HFFc6 (cell line): ENCODE results near the gene TAS1R3. TPM values are rescaled to one million over a fixed set of nuclear protein-coding genes. Genes with fewer than 3 reads are reported as not detected.

ENCODE experiments used
- DNase-seq: peaks from one replicate; pipeline ENCODE4 v3.0.0-alpha.2; 2018
- H3K27ac Mint-ChIP-seq: 2 replicates; pipeline ENCODE4 v1.8.0; 2020; ENCODE audit warnings: mild to moderate bottlenecking, mixed read lengths
- H3K27me3 Mint-ChIP-seq: 2 replicates; pipeline ENCODE4 v1.8.0; 2021; ENCODE audit warnings: mild to moderate bottlenecking, moderate library complexity, mixed read lengths; ENCODE audit not compliant: insufficient read depth
- H3K36me3 Mint-ChIP-seq: 2 replicates; pipeline ENCODE4 v1.8.0; 2021; ENCODE audit warnings: low read depth, mixed read lengths
- H3K4me1 Mint-ChIP-seq: 2 replicates; pipeline ENCODE4 v1.8.0; 2020; ENCODE audit warnings: low read depth, mixed read lengths
- H3K4me3 Mint-ChIP-seq: 2 replicates; pipeline ENCODE4 v1.8.0; 2020; ENCODE audit warnings: mild to moderate bottlenecking, moderate library complexity, mixed read lengths
- H3K9me3 Mint-ChIP-seq: 2 replicates; pipeline ENCODE4 v1.8.0; 2020; ENCODE audit warnings: mild to moderate bottlenecking, mixed read lengths
- total RNA-seq, 6 experiments: library from RNA; stranded (reverse); fragmentation: NEBNext Ultra II Directional; extraction: Animal tissue kit (Norgen Biotek cat#: 25700); gene quantifications; 2 replicates in 1 of 6; 3 replicates in 5 of 6; pipeline ENCODE4 v1.2.3, GENCODE V29; 2021
- TF ChIP-seq, protein P1 (sequence below): fragments of 200-600 bp; sonication (generic); IDR thresholded peaks from 2 replicates; pipeline ENCODE4 v1.5.0; 2021; ENCODE audit warnings: antibody characterized with exemption, mild to moderate bottlenecking

The TAS1R3 gene
- total RNA-seq, 6 experiments from 2014 or later, result 0.07 to 0.20 (median 0.13) TPM

DNA sequence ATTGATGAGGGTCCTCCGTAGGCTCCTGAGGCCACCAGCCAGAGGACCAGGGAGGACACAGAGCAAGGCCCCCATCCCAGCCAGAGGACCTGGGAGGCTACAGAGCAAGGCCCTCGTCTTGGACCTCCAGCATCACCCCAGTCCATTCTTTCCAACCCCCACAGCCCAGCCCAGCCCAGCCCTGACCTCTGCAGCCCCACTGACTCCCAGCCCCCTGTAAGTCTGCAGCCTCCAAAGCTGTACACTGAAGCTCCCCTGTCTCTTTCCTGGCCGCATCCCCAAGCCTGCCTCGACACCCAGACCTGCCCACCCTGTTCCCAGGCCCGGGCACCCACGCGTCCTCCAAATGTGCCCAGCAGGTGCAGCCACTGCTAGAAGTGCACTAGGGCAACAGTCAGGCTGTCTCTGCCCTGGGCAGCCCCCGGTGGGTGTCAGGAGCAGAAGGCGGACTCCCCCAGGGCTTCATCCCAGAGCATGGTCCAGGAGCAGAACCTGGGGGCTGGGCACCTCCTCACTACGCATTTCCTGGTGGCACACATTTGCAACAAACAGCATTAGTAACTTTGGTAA, 16.0 kb downstream of the TAS1R3 start:
- H3K36me3 Mint-ChIP-seq, result peaks cover under 1% of the 10 kb centered on the region; the same call in 1 of the 2 replicates
- peaks cover 32% of the 10 kb centered on the region for H3K4me1 Mint-ChIP-seq
- no peaks in the 10 kb centered on the region for H3K9me3 Mint-ChIP-seq
- DNase-seq, result no peak
- peaks cover 7% of the 10 kb centered on the region for H3K27me3 Mint-ChIP-seq
- TF ChIP-seq, protein P1, sequence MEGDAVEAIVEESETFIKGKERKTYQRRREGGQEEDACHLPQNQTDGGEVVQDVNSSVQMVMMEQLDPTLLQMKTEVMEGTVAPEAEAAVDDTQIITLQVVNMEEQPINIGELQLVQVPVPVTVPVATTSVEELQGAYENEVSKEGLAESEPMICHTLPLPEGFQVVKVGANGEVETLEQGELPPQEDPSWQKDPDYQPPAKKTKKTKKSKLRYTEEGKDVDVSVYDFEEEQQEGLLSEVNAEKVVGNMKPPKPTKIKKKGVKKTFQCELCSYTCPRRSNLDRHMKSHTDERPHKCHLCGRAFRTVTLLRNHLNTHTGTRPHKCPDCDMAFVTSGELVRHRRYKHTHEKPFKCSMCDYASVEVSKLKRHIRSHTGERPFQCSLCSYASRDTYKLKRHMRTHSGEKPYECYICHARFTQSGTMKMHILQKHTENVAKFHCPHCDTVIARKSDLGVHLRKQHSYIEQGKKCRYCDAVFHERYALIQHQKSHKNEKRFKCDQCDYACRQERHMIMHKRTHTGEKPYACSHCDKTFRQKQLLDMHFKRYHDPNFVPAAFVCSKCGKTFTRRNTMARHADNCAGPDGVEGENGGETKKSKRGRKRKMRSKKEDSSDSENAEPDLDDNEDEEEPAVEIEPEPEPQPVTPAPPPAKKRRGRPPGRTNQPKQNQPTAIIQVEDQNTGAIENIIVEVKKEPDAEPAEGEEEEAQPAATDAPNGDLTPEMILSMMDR, result no peak
- peak overlapping the region; percentile 91 for H3K4me3 Mint-ChIP-seq
- H3K27ac Mint-ChIP-seq, result peak overlapping the region; percentile 89

DNA sequence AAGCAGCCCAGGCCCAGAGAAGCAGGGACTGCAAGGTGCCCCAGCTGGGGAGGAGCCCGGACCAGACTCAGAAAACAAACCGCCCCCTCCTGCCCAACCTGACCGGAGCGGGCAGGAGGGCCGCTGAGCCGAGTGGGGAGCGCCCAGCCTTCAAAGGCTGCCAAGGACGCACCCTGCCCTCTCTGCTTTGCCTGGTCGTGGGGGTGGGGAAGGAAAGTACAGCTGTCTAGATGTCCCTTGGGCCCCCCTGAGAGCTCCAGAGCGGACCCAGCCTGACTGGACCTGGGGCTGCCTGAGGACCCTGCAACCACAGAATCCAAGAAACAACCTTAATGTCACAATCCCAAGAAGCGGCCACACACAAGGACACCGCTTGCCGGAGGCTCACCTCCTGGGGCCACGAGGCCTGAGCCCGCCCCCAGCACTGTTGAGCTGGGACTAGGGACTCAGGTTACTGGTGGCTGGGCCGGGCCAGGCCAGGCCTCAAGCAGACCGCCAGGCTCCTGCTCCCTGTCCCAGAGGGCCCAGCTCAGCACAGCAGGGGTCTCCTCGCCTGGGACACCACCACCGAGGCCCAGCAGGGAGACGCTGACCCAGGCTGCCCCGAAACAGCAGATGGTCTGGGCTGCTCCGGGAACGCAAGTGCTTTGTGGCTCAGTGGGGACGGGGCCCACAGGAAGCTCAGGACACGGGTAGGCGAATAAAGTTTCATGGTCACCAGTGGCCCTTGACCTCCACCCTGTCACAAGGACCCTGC, 16.8 kb downstream of the TAS1R3 start:
- DNase-seq, result no peak
- TF ChIP-seq, protein P1, result no peak
- Mint-ChIP-seq H3K9me3 (no peaks in the 10 kb centered on the region), H3K27me3 (peaks cover 15% of the 10 kb centered on the region), H3K36me3 (peaks cover 8% of the 10 kb centered on the region), H3K4me3 (peak overlapping the region; percentile 91), H3K4me1 (peaks cover 40% of the 10 kb centered on the region), H3K27ac (peak overlapping the region; percentile 89)

DNA sequence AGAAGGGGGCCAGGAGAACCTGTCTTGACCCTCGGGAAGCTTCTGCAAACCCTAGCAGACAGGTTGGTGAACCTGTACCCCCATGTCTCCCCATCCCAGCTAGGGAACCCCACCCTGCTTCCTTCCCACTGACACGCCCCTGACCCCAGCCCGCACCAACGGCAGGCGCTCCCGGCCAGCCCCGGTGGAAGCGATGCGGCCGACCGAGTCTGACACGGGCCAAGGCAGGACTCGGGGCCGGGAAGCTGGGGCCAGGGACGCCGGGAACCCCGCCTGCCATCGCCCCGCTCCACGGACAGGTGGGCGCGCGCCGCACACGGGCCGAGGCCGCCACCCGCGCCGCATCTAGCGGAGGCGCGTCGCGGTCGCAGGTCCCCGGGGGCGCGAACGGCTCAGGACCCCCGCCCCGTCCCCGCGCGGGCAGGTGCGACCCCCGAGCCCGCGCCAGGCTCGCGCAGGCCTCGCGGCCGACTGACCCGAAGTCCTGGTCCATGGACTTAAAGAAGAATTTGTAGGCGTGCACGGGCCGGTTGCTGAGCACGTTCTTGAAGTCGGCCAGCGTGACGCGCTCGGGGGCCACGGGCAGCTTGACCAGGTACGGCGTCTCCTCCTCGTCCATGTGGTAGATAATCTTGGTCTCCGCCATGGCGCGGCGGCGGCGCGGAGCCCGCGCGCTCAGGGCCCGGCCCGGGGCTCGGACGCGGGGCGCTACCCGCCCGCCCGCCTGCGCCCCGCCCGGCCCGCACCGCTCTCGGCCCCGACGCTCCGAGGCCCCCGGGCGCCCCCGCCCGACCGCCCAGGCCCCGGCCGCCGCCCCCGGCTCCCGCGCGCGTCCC, 17.6 kb downstream of the TAS1R3 start:
- Mint-ChIP-seq H3K27ac (peak overlapping the region; percentile 89), H3K4me1 (peaks cover 41% of the 10 kb centered on the region), H3K9me3 (no peaks in the 10 kb centered on the region), H3K36me3 (peaks cover 10% of the 10 kb centered on the region), H3K4me3 (peak overlapping the region; percentile 91), H3K27me3 (peaks cover 14% of the 10 kb centered on the region)
- TF ChIP-seq, protein P1, result no peak
- DNase-seq, result no peak

DNA sequence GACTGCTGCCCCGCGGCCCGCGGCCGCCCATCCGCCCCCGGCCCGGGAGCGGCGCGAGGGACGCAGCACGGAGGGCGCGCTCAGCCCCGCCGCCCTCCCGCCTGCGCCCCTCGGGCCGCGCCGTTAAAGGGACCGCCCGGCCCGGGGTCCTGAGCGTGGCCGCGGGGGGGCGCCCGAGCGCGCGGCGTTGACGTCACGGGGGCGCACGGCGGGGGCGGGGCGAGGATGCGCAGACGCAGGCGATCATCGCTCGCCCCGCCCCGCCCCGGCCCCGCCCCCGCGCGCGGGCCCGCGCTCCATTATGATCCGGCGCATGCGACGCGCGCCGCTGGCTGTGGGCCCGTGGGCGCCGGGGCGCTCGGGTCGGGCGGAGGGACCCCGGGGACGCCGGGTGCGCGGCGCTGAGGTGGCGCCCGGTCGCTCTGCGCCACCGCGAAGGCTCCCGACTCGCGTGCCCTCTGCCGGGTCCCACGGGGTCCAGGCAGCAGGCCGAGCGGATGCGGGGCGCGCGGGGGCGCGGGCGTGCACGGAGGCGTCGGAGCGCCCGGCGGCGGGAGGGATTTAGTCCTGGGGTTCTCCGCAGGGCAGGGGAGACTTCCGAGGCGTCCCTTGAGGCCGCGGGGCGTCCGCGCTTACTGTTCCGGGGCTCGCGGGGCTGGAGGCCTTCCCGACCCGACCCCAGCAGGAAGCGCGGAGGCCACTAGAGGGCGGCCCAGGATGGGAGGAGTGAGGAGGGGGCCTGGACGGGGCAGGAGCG, 18.4 kb downstream of the TAS1R3 start, which contains the start of gene DVL1:
TSS of gene DVL1 (minus strand) at position 163 of the 757 bp plus-strand sequence. CDS start 353 bp downstream, outside the sequence.
- TF ChIP-seq, protein P1, result peak; percentile 65
- Mint-ChIP-seq H3K27me3 (peaks cover 17% of the 10 kb centered on the region), H3K4me3 (peak within 1 kb of the TSS; percentile 91), H3K4me1 (peaks cover 41% of the 10 kb centered on the region), H3K27ac (peak within 1 kb of the TSS; percentile 89), H3K36me3 (peaks cover 10% of the 10 kb centered on the region), H3K9me3 (no peaks in the 10 kb centered on the region)
- peak; percentile 74 for DNase-seq
